ENCODE measurements around the gene RIC3.

DNA sequence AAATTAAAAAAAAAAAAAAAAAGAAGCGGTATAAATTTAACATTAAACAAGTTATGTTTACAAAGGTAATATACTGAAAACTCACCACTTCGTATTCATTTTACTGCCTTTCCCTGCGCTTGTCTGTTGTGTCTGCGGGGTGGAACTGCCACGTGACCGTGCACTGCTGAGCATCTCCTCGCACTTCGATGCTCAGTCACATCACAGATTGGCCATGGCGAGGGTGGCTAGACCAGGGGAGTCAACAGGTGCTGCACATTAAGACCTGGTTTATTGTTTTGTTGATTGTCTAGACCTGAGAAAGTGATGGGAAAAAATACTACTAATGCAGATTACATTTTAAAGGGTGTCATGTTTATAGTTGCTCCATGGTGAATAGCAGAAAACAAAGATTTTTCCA, 110.6 kb downstream of the RIC3 start:
- TF ChIP-seq CTCF (IDR thresholded peaks at IDR 0.05) (no peak), POLR2A (IDR thresholded peaks at IDR 0.05) (no peak)

Measured in esophagus squamous epithelium (tissue), 4 donors.